Upper lobe of left lung (tissue), 6 donors: ENCODE results near the gene ADH1A. TPM values are rescaled to one million over a fixed set of nuclear protein-coding genes. Genes with fewer than 3 reads are reported as not detected.

Experiments
- ATAC-seq, 2 donors: fragments of 200-7000 bp; cut with Tn5 transposase; one replicate each; pipeline ENCODE4 v1.9.1; 2022; ENCODE audit warnings: mild to moderate bottlenecking in 2 of 2, moderate library complexity in 2 of 2; ENCODE audit not compliant: low FRiP score in 2 of 2
- DNase-seq, 2 donors: peaks; one replicate each; pipeline ENCODE4 v3.0.0-alpha.2; 2019 to 2020
- H3K27ac ChIP-seq, 4 donors: fragments of 200-600 bp; sonication (generic); one replicate each; pipeline ENCODE4 v1.5.1; 2016 to 2019
- H3K27me3 ChIP-seq, 4 donors: fragments of 200-600 bp; sonication (generic); one replicate each; pipeline ENCODE4 v1.5.1; 2017 to 2019
- H3K36me3 ChIP-seq, 4 donors: fragments of 200-600 bp; sonication (generic); one replicate each; pipeline ENCODE4 v1.5.1; 2016 to 2019
- H3K4me1 ChIP-seq, 4 donors: fragments of 200-600 bp; sonication (generic); one replicate each; pipeline ENCODE4 v1.5.1; 2018 to 2019
- H3K4me3 ChIP-seq, 4 donors: fragments of 200-600 bp; sonication (generic); one replicate each; pipeline ENCODE4 v1.5.1; 2017 to 2019; ENCODE audit warnings: mild to moderate bottlenecking in 2 of 4, moderate library complexity in 1 of 4
- H3K9me3 ChIP-seq, 4 donors: fragments of 200-600 bp; sonication (generic); one replicate each; pipeline ENCODE4 v1.5.1; 2018 to 2019
- EP300 ChIP-seq, 4 donors: sonication (generic); formaldehyde crosslinking; IDR thresholded peaks; one replicate each; pipeline ENCODE4 v1.5.1; 2017; ENCODE audit warnings: antibody characterized with exemption in 4 of 4, control low read depth in 2 of 4
- POLR2A ChIP-seq, 4 donors: fragments of 450-650 bp; IDR thresholded peaks; one replicate each; pipeline ENCODE4 v1.5.1; 2016 to 2017; ENCODE audit warnings: antibody characterized with exemption in 4 of 4, mild to moderate bottlenecking in 2 of 4
- POLR2AphosphoS5 ChIP-seq, 2 donors: sonication (generic); formaldehyde crosslinking; IDR thresholded peaks; one replicate each; pipeline ENCODE4 v1.5.1; 2017; ENCODE audit warnings: antibody characterized with exemption in 2 of 2
- WGBS, 2 donors: methylation state at CpG; one replicate each; pipeline ENCODE4 v1.1.5; 2017 to 2018; 5-methylcytosine and 5-hydroxymethylcytosine counted together
- total RNA-seq, 6 donors: library from RNA; depleted of rRNA in 4 of 6; stranded (reverse); fragments of >200 nt in 4 of 6; gene quantifications; one replicate each; pipeline versions ENCODE4 v1.1.0 to v1.2.1, GENCODE V29; 2016 to 2021
- TF ChIP-seq, protein P1 (sequence below), 6 experiments: fragments of 450-650 bp in 4 of 6; fragments of 200-600 bp in 2 of 6; sonication (generic) in 2 of 6; IDR thresholded peaks; one replicate each; pipeline ENCODE4 v1.5.1; 2016 to 2019; ENCODE audit warnings: antibody characterized with exemption in 6 of 6
- donor health status: DM: no; HTN: no; CAD: no; lungs with moderate emphysema.
- donor health status: DM: no; HTN: yes; CAD: no; lungs with severe emphysema.

The ADH1A gene
- total RNA-seq, 6 donors from 2014 or later: 1.9 to 3.4 TPM; not detected in 4

DNA sequence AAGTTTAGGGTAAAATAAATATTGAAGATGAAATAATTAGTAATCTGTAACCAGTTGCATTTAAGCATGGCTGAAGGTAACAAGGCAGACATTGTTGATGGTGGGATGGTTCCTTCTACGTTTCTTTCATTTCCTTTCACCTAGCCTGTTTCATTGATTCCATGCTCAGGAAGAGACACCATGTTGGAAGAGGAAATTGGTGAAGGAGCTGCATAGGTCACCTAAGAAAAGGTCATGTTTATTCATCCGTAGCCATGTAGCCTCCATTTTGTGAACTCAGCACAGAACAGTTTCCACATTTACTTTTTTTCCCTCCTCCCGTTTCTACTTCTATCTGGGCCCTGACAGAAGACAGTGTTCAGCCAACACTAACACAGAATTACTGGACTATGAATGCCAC is 26.6 kb upstream of the ADH1A start:
- ATAC-seq (no peak), DNase-seq (no peak)
- peak overlapping the region in 3 of 4 donors; percentile 7 to 37 (median 34) for H3K4me3 ChIP-seq
- H3K27me3 ChIP-seq: no peaks in the 10 kb centered on the region
- H3K4me1 ChIP-seq: no peaks in the 10 kb centered on the region
- H3K27ac ChIP-seq: peak overlapping the region; percentile 36 to 65 (median 49)
- TF ChIP-seq EP300 (IDR thresholded peaks at IDR 0.05) (no peak), POLR2AphosphoS5 (IDR thresholded peaks at IDR 0.05) (no peak), POLR2A (IDR thresholded peaks at IDR 0.05) (no peak)
- TF ChIP-seq, protein P1, sequence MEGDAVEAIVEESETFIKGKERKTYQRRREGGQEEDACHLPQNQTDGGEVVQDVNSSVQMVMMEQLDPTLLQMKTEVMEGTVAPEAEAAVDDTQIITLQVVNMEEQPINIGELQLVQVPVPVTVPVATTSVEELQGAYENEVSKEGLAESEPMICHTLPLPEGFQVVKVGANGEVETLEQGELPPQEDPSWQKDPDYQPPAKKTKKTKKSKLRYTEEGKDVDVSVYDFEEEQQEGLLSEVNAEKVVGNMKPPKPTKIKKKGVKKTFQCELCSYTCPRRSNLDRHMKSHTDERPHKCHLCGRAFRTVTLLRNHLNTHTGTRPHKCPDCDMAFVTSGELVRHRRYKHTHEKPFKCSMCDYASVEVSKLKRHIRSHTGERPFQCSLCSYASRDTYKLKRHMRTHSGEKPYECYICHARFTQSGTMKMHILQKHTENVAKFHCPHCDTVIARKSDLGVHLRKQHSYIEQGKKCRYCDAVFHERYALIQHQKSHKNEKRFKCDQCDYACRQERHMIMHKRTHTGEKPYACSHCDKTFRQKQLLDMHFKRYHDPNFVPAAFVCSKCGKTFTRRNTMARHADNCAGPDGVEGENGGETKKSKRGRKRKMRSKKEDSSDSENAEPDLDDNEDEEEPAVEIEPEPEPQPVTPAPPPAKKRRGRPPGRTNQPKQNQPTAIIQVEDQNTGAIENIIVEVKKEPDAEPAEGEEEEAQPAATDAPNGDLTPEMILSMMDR (IDR thresholded peaks at IDR 0.05): no peak
- H3K36me3 ChIP-seq: peaks cover 0 to 3% (median 0%) of the 10 kb centered on the region in 4 donors
- no peaks in the 10 kb centered on the region for H3K9me3 ChIP-seq
- WGBS, 2 donors: 65 to 70% methylated on average over 3 of the region's 3 CpGs

DNA sequence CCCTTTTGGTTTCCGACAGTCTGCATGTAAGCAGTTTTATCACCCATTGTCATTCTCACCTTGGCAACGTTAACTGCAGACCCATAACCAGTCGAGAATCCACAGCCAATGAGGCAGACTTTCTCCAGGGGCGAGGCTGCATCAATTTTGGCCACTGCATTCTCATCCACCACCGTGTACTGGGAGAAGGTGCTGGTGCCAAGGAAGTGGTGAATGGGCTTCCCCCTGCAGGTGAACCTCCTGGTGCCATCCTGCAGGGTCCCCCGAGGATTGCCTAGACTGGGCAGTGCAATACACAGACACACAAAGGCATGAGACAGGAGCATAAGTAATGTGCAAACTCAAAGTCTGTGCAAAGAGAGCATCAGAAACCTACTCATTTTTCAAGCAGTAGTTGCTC is 25.1 kb upstream of the ADH1A start:
- Histone ChIP-seq H3K27me3 (no peaks in the 10 kb centered on the region), H3K27ac (peak overlapping the region in 2 of 4 donors; percentile 28 to 65), H3K4me1 (no peaks in the 10 kb centered on the region), H3K36me3 (peaks cover 0 to 3% (median 0%) of the 10 kb centered on the region in 4 donors), H3K9me3 (no peaks in the 10 kb centered on the region), H3K4me3 (peak overlapping the region in 1 of 4 donors; percentile 25)
- DNase-seq: no peak
- no peak for ATAC-seq
- WGBS, 2 donors: 68 to 78% methylated on average over 5 to 6 of the region's 6 CpGs
- no peak for TF ChIP-seq EP300 (IDR thresholded peaks at IDR 0.05)
- TF ChIP-seq POLR2A (IDR thresholded peaks at IDR 0.05): peak in 1 of 4 donors; percentile 7
- TF ChIP-seq, protein P1 (IDR thresholded peaks at IDR 0.05): no peak
- TF ChIP-seq POLR2AphosphoS5 (IDR thresholded peaks at IDR 0.05): no peak

DNA sequence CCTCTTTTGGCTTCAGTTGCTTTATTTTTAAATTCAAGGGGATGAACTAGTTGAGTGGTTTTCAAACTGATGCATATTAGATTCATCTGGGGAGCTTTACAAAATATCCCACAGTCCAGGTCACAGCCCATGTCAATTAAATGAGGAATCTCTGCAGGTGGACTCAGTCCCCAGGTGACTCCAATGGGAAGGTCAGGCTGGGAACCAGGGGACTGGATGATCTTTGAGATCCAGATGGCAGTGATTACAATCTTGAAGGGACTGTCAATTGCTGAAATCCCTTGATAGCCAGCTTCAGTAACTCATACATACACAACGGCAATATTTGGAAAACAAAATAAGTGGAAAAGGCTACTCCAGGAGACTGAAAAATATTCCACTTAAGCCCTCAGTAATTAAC is 23.4 kb upstream of the ADH1A start:
- Histone ChIP-seq H3K4me3 (no peak overlapping the region), H3K4me1 (no peaks in the 10 kb centered on the region), H3K27me3 (no peaks in the 10 kb centered on the region), H3K36me3 (peaks cover 0 to 6% (median 0%) of the 10 kb centered on the region in 4 donors), H3K27ac (peak overlapping the region in 3 of 4 donors; percentile 15 to 35 (median 30)), H3K9me3 (no peaks in the 10 kb centered on the region)
- DNase-seq: no peak
- TF ChIP-seq EP300 (IDR thresholded peaks at IDR 0.05): no peak
- TF ChIP-seq POLR2AphosphoS5 (IDR thresholded peaks at IDR 0.05): no peak
- TF ChIP-seq POLR2A (IDR thresholded peaks at IDR 0.05): no peak
- TF ChIP-seq, protein P1 (IDR thresholded peaks at IDR 0.05): no peak
- no peak for ATAC-seq
- 75 to 86% methylated on average over 1 of the region's 1 CpG for WGBS, 2 donors

GRCh38 chr4:99310389-99310788 is 19.6 kb upstream of the ADH1A start:
- H3K9me3 ChIP-seq: no peaks in the 10 kb centered on the region
- H3K27me3 ChIP-seq: no peaks in the 10 kb centered on the region
- ATAC-seq (no peak), DNase-seq (no peak)
- no peaks in the 10 kb centered on the region for H3K4me1 ChIP-seq
- H3K36me3 ChIP-seq: peaks cover 0 to 3% (median 0%) of the 10 kb centered on the region in 4 donors
- TF ChIP-seq POLR2AphosphoS5 (IDR thresholded peaks at IDR 0.05): no peak
- TF ChIP-seq EP300 (IDR thresholded peaks at IDR 0.05): no peak
- TF ChIP-seq POLR2A (IDR thresholded peaks at IDR 0.05): no peak
- TF ChIP-seq, protein P1 (IDR thresholded peaks at IDR 0.05): no peak
- WGBS, 2 donors: 58 to 72% methylated on average over 2 of the region's 2 CpGs
- H3K27ac ChIP-seq: peak overlapping the region in 1 of 4 donors; percentile 21
- no peak overlapping the region for H3K4me3 ChIP-seq
